Measurements from ENCODE around the gene ZNF862. TPM values are rescaled to one million over a fixed set of nuclear protein-coding genes. Genes with fewer than 3 reads are reported as not detected.

Gene ZNF862
- total and polyA plus RNA-seq, 2 of the 13 experiments (the other 11 are each of a cell fraction or from before 2014, with no cell fraction given), result 0.89 to 2.0 TPM

GRCh38 chr7:149790754-149791360 is 47.3 kb upstream of the ZNF862 start (continued):
- TF ChIP-seq ZNF503 (CRISPR knock-in tag; IDR thresholded peaks at IDR 0.05) (no peak), TCF7L2 (IDR thresholded peaks at IDR 0.05; ENCODE audit: low read depth, low read length) (no peak), CC2D1A (CRISPR knock-in tag; IDR thresholded peaks at IDR 0.05) (no peak)

- intact Hi-C loops (cut with micrococcal nuclease; ENCODE audit: unreplicated experiment), result no loop called here
- H3K27me3 ChIP-seq (ENCODE audit: control insufficient read depth in 1 of 2, insufficient read depth in 2 of 2, low read length in 2 of 2), result peaks cover 1 to 6% of the 10 kb centered on the region in 2 experiments; a peak in 1 of 5 replicates
- TF ChIP-seq NR2F6 (IDR thresholded peaks at IDR 0.05) (no peak), NR2F6 (CRISPR knock-in tag; IDR thresholded peaks at IDR 0.05) (0 out of 2 replicates have a peak, but pooled peaks have one; percentile 6), HNRNPL (IDR thresholded peaks at IDR 0.05; ENCODE audit: low read depth, low read length) (0 out of 2 replicates have a peak, but pooled peaks have one; percentile 48)
- TF ChIP-seq, protein P1, sequence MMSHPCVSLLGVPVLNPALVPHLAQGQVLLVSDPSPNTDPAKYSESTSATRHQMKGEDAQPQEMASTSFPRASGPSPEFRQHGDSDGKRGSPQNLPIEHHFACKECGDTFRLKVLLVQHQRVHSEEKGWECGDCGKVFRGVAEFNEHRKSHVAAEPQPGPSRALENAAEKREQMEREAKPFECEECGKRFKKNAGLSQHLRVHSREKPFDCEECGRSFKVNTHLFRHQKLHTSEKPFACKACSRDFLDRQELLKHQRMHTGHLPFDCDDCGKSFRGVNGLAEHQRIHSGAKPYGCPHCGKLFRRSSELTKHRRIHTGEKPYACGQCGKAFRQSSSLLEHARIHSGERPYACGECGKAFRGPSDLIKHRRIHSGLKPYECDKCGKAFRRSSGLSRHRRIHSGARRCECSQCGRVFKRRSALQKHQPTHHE (CRISPR knock-in tag; IDR thresholded peaks at IDR 0.05; ENCODE audit: borderline replicate concordance), result no peak
- no peaks in the 10 kb centered on the region for H3K36me3 ChIP-seq (replicated peaks in 1 of 2; ENCODE audit: control insufficient read depth in 1 of 2, insufficient read depth in 2 of 2, low read length in 2 of 2)
- H2AFZ ChIP-seq (ENCODE audit: low read length), result no peak overlapping the region
- BruUV-seq (replicated peaks), result no TSS peak
- no peaks in the 10 kb centered on the region for H3K79me2 ChIP-seq (ENCODE audit: insufficient read depth, low read length)
- DNase-seq (ENCODE audit: low spot score) (no peak), FAIRE-seq (no peak), ATAC-seq (no peak)
- H4K20me1 ChIP-seq (ENCODE audit: insufficient read depth, low read length), result no peaks in the 10 kb centered on the region
- no peak overlapping the region for H3K9ac ChIP-seq (ENCODE audit: insufficient read depth, low read depth, low read length)
- H3K27ac ChIP-seq (ENCODE audit: extremely low read length, insufficient read depth, low read length), result no peak overlapping the region
- no peak overlapping the region for H3K4me3 ChIP-seq (replicated peaks in 1 of 3; ENCODE audit: insufficient read depth in 1 of 3, low read depth in 2 of 3, low read length in 3 of 3)
- no peak overlapping the region for H3K4me2 ChIP-seq (ENCODE audit: low read depth, low read length)
- ChIA-PET POLR2A (no interaction called here), CTCF (ENCODE audit: low intra/inter-chr PET ratio, low total read pairs) (no interaction called here)
- in situ Hi-C loops (cut with HindIII; ENCODE audit: extremely low pct_ligation_motif_present, low pct_unique_long_range_greater_than_20kb), result no loop called here
- peaks cover 17% of the 10 kb centered on the region for H3K4me1 ChIP-seq (ENCODE audit: insufficient read depth, low read length)
- 85% methylated on average over 5 of the region's 21 CpGs for WGBS (ENCODE audit: low lambda C conversion rate)
- H3K9me3 ChIP-seq (ENCODE audit: low read length), result no peaks in the 10 kb centered on the region
Measured at GRCh38 chr7:149791411-149792219, 46.6 kb upstream of the ZNF862 start.
